Loucy (cell line): ENCODE results near the gene MEGF6.

Source experiments
- H2AFZ ChIP-seq: fragments of 200-600 bp; sonication (generic); 2 replicates; pipeline ENCODE4 v1.6.0; 2016; ENCODE audit warnings: antibody characterized with exemption, mild to moderate bottlenecking, low read length, moderate library complexity
- H3F3A ChIP-seq: fragments of 200-600 bp; 2 replicates; pipeline ENCODE4 v1.6.0; 2016; ENCODE audit warnings: antibody characterized with exemption, low read depth, mild to moderate bottlenecking
- H3K27me3 ChIP-seq: fragments of 200-600 bp; sonication (generic); 2 replicates; pipeline ENCODE4 v1.6.1; 2014; ENCODE audit warnings: low read length, mild to moderate bottlenecking; ENCODE audit not compliant: insufficient read depth, poor library complexity, severe bottlenecking
- H3K36me3 ChIP-seq: fragments of 200-600 bp; sonication (generic); 2 replicates; pipeline ENCODE4 v1.6.1; 2016; ENCODE audit warnings: low read length; ENCODE audit not compliant: insufficient read depth
- H3K4me1 ChIP-seq: fragments of 200-600 bp; sonication (generic); 2 replicates; pipeline ENCODE4 v1.5.1; 2014; ENCODE audit warnings: low read length, mild to moderate bottlenecking; ENCODE audit not compliant: insufficient read depth, poor library complexity, severe bottlenecking
- H3K4me2 ChIP-seq: fragments of 200-600 bp; sonication (generic); 2 replicates; pipeline ENCODE4 v1.6.0; 2014; ENCODE audit warnings: antibody characterized with exemption, low read length, low read depth, mild to moderate bottlenecking; ENCODE audit not compliant: poor library complexity, severe bottlenecking
- H3K4me3 ChIP-seq: fragments of 200-600 bp; sonication (generic); 2 replicates; pipeline ENCODE4 v1.5.1; 2014; ENCODE audit warnings: low read length, mild to moderate bottlenecking, mixed read lengths; ENCODE audit not compliant: poor library complexity, severe bottlenecking
- H3K79me2 ChIP-seq: fragments of 200-600 bp; sonication (generic); 2 replicates; pipeline ENCODE4 v1.6.1; 2014; ENCODE audit warnings: low read length; ENCODE audit not compliant: insufficient read depth
- H3K9ac ChIP-seq: fragments of 200-600 bp; sonication (generic); 2 replicates; pipeline ENCODE4 v1.6.0; 2014; ENCODE audit warnings: mild to moderate bottlenecking, low read depth, low read length, moderate library complexity; ENCODE audit not compliant: poor library complexity, severe bottlenecking
- H3K9me2 ChIP-seq: fragments of 200-600 bp; sonication (generic); replicated peaks from 2 replicates; pipeline ENCODE4 v1.6.1; 2016; ENCODE audit warnings: low read depth, low read length, mixed read lengths
- H3K9me3 ChIP-seq: fragments of 200-600 bp; sonication (generic); 2 replicates; pipeline ENCODE4 v1.6.1; 2014; ENCODE audit warnings: mild to moderate bottlenecking, antibody characterized with exemption, low read length, low read depth; ENCODE audit not compliant: insufficient read depth
- H4K20me1 ChIP-seq: fragments of 200-600 bp; sonication (generic); 2 replicates; pipeline ENCODE4 v1.6.0; 2014; ENCODE audit warnings: antibody characterized with exemption, low read length, mild to moderate bottlenecking; ENCODE audit not compliant: insufficient read depth, poor library complexity, severe bottlenecking
- EZH2phosphoT487 ChIP-seq: fragments of 200-600 bp; IDR thresholded peaks from 2 replicates; pipeline ENCODE4 v1.6.1; 2018; ENCODE audit warnings: antibody characterized with exemption, mild to moderate bottlenecking, moderate library complexity, borderline replicate concordance
- TF ChIP-seq, protein P1 (sequence below): fragments of 200-600 bp; sonication (generic); conservative IDR thresholded peaks from 2 replicates; pipeline ENCODE4 v1.5.1; 2014; ENCODE audit warnings: mild to moderate bottlenecking, antibody characterized with exemption, low read length

MEGF6 gene

DNA sequence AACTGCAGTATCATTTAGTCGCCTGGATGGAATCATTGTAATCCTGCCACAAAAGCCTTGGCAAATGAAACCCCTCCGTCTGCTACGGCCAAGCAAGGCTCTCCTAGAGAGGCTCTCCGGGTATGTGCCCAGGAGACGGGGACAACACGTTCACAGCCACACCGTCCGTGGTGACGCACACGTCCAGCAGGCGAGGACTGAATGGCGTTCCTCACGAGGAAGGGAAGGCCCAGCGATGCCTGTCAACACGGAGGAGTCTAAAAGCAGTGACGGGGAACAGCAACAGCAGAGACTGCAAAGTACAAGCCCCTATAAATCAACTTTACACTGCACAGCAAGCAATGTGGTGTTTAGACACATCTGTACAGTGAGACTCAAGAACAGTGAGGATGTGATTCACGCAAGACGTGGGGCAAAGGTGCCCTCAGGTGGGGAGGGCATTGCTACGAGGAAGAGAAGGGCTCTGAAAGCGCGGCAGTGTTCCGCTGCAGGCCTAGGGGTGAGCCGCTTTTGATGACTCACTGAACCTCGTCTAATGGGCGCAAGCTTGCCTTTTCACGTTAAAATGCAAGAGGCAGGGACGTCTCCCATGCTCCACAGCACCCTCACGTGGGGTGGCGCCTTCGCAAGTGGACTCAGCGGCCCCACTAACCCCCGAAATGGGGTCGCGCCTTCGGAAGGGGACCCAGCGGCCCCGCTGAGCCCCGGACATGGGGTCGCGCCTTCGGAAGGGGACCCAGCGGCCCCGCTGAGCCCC lies 31.8 kb upstream of the MEGF6 start:
- Histone ChIP-seq H3K79me2 (peaks cover 8% of the 10 kb centered on the region), H3K36me3 (peaks cover 4% of the 10 kb centered on the region; the same call in 1 of the 2 replicates)

DNA sequence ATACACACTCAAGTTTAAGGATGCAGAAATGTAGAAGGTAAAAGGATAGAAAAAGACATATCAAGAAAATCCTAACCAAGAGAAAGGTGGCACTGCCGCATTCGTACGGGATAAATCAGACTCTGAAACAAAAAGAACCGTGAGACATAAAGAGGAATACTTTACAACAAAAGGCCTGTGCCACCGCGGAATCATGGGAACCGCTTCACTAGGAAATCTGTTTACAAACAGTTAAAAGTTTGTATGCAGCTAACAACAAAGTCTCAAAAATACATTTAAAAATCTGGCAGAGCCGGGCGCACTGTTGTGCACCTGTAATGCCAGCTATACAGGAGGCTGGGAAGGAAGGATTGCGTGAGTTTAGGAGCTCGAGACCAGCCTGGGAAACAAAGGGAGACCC lies 30.5 kb upstream of the MEGF6 start:
- no peaks in the 10 kb centered on the region for H3K79me2 ChIP-seq
- no peak overlapping the region for H3K9ac ChIP-seq
- no peak overlapping the region for H2AFZ ChIP-seq
- H3K4me2 ChIP-seq: no peak overlapping the region
- no peak overlapping the region for H3K4me3 ChIP-seq
- H3K9me2 ChIP-seq: no peaks in the 10 kb centered on the region
- no peaks in the 10 kb centered on the region for H3F3A ChIP-seq
- TF ChIP-seq EZH2phosphoT487: no peak
- TF ChIP-seq, protein P1, sequence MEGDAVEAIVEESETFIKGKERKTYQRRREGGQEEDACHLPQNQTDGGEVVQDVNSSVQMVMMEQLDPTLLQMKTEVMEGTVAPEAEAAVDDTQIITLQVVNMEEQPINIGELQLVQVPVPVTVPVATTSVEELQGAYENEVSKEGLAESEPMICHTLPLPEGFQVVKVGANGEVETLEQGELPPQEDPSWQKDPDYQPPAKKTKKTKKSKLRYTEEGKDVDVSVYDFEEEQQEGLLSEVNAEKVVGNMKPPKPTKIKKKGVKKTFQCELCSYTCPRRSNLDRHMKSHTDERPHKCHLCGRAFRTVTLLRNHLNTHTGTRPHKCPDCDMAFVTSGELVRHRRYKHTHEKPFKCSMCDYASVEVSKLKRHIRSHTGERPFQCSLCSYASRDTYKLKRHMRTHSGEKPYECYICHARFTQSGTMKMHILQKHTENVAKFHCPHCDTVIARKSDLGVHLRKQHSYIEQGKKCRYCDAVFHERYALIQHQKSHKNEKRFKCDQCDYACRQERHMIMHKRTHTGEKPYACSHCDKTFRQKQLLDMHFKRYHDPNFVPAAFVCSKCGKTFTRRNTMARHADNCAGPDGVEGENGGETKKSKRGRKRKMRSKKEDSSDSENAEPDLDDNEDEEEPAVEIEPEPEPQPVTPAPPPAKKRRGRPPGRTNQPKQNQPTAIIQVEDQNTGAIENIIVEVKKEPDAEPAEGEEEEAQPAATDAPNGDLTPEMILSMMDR: no peak
- peaks cover 17% of the 10 kb centered on the region; the same call in 1 of the 2 replicates for H3K36me3 ChIP-seq
- H4K20me1 ChIP-seq: no peaks in the 10 kb centered on the region
- H3K4me1 ChIP-seq: peaks cover under 1% of the 10 kb centered on the region
- no peaks in the 10 kb centered on the region for H3K27me3 ChIP-seq
- no peaks in the 10 kb centered on the region for H3K9me3 ChIP-seq

More for the DNA sequence above, 31.8 kb upstream of the MEGF6 start:
- no peaks in the 10 kb centered on the region for H3K9me2 ChIP-seq
- H2AFZ ChIP-seq: no peak overlapping the region
- H3K4me1 ChIP-seq: peaks cover 13% of the 10 kb centered on the region
- no peaks in the 10 kb centered on the region for H4K20me1 ChIP-seq
- H3K4me3 ChIP-seq: no peak overlapping the region
- no peaks in the 10 kb centered on the region for H3F3A ChIP-seq
- H3K4me2 ChIP-seq: no peak overlapping the region
- no peak for TF ChIP-seq EZH2phosphoT487
- H3K9me3 ChIP-seq: no peaks in the 10 kb centered on the region
- no peaks in the 10 kb centered on the region for H3K27me3 ChIP-seq
- H3K9ac ChIP-seq: no peak overlapping the region

DNA sequence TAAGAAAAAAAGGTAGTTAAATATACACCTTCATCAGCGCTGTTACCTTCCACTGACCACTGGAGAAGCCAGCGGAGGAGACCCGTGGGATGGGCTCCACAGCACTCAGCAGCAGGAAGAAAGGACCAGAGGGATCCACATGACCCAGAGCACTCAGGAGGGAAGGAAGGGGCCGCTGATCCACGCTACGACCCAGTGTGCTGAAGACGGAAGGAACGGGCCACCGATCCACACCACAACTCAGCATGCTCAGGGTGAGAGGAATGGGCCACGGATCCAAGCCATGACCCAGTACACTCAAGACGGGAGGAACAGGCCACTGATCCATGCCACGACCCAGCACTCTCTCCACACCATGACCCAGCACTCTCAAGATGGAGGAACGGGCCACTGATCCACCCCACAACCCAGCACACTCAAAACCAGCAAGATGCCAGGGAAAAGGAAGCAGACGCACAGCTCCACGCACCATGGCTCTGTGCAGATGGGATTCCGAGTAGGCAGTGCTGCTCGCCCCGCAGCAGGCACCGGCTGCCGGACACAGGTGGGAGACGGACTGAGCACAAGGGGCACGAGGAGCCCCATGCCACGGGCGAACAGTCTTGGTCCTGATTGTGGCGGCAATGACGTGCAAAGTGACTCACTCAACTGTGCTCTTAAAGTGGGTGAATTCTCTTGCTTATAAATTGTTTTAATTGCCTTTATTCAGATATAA lies 29.9 kb upstream of the MEGF6 start:
- Histone ChIP-seq H2AFZ (no peak overlapping the region), H3K9ac (no peak overlapping the region), H4K20me1 (no peaks in the 10 kb centered on the region), H3K4me2 (no peak overlapping the region), H3K4me3 (no peak overlapping the region), H3K79me2 (no peaks in the 10 kb centered on the region), H3K9me3 (no peaks in the 10 kb centered on the region), H3K4me1 (no peaks in the 10 kb centered on the region), H3K36me3 (peaks cover 23% of the 10 kb centered on the region; the same call in 1 of the 2 replicates), H3K27me3 (no peaks in the 10 kb centered on the region), H3K9me2 (no peaks in the 10 kb centered on the region), H3F3A (no peaks in the 10 kb centered on the region)
- TF ChIP-seq, protein P1: no peak
- TF ChIP-seq EZH2phosphoT487: no peak
